ENCODE data around the gene AMN1.
"Not testable (repeated sequence)": the region's sequence is repeated elsewhere in the genome, so short reads cannot be mapped to it uniquely, and the experiment has no call there.

Gene AMN1

DNA sequence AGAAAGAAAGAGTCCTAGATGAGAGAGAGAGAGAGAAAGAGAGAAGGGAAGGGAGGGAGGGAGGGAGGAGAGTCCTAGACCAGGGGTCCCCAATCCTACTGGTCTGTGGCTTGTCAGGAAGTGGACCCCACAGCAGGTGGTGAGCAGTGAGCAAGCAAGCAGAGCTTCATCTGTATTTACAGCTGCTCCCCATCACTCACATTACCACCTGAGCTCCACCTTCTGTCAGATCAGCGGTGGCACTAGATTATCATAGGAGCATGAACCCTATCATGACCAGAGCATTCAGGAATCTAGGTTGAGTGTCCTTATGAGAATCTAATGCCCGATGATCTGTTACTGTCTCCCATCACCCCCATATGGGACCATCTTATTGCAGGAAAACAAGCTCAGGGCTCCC, 39.2 kb upstream of the AMN1 start:
- ATAC-seq, result no peak
- no peak for TF ChIP-seq ZNF70 (CRISPR knock-in tag; IDR thresholded peaks at IDR 0.05)
- TF ChIP-seq ARNTL (CRISPR knock-in tag; IDR thresholded peaks at IDR 0.05; ENCODE audit: borderline replicate concordance, low read depth), result no peak
- TF ChIP-seq ZFP30 (CRISPR knock-in tag; IDR thresholded peaks at IDR 0.05), result no peak
- TF ChIP-seq, protein P1, sequence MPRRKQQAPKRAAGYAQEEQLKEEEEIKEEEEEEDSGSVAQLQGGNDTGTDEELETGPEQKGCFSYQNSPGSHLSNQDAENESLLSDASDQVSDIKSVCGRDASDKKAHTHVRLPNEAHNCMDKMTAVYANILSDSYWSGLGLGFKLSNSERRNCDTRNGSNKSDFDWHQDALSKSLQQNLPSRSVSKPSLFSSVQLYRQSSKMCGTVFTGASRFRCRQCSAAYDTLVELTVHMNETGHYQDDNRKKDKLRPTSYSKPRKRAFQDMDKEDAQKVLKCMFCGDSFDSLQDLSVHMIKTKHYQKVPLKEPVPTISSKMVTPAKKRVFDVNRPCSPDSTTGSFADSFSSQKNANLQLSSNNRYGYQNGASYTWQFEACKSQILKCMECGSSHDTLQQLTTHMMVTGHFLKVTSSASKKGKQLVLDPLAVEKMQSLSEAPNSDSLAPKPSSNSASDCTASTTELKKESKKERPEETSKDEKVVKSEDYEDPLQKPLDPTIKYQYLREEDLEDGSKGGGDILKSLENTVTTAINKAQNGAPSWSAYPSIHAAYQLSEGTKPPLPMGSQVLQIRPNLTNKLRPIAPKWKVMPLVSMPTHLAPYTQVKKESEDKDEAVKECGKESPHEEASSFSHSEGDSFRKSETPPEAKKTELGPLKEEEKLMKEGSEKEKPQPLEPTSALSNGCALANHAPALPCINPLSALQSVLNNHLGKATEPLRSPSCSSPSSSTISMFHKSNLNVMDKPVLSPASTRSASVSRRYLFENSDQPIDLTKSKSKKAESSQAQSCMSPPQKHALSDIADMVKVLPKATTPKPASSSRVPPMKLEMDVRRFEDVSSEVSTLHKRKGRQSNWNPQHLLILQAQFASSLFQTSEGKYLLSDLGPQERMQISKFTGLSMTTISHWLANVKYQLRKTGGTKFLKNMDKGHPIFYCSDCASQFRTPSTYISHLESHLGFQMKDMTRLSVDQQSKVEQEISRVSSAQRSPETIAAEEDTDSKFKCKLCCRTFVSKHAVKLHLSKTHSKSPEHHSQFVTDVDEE (CRISPR knock-in tag; IDR thresholded peaks at IDR 0.05), result no peak
- TF ChIP-seq, protein P2, sequence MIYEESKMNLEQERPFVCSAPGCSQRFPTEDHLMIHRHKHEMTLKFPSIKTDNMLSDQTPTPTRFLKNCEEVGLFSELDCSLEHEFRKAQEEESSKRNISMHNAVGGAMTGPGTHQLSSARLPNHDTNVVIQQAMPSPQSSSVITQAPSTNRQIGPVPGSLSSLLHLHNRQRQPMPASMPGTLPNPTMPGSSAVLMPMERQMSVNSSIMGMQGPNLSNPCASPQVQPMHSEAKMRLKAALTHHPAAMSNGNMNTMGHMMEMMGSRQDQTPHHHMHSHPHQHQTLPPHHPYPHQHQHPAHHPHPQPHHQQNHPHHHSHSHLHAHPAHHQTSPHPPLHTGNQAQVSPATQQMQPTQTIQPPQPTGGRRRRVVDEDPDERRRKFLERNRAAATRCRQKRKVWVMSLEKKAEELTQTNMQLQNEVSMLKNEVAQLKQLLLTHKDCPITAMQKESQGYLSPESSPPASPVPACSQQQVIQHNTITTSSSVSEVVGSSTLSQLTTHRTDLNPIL (CRISPR knock-in tag; IDR thresholded peaks at IDR 0.05; ENCODE audit: low read depth), result no peak
- TF ChIP-seq TCF4 (CRISPR knock-in tag; IDR thresholded peaks at IDR 0.05; ENCODE audit: borderline replicate concordance), result no peak
- TF ChIP-seq, protein P3, sequence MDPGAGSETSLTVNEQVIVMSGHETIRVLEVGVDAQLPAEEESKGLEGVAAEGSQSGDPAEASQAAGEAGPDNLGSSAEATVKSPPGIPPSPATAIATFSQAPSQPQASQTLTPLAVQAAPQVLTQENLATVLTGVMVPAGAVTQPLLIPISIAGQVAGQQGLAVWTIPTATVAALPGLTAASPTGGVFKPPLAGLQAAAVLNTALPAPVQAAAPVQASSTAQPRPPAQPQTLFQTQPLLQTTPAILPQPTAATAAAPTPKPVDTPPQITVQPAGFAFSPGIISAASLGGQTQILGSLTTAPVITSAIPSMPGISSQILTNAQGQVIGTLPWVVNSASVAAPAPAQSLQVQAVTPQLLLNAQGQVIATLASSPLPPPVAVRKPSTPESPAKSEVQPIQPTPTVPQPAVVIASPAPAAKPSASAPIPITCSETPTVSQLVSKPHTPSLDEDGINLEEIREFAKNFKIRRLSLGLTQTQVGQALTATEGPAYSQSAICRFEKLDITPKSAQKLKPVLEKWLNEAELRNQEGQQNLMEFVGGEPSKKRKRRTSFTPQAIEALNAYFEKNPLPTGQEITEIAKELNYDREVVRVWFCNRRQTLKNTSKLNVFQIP (CRISPR knock-in tag; IDR thresholded peaks at IDR 0.05; ENCODE audit: borderline replicate concordance, low read depth), result no peak
- TF ChIP-seq CSDC2 (CRISPR knock-in tag; IDR thresholded peaks at IDR 0.05), result no peak
- no peak for TF ChIP-seq ZFP3 (CRISPR knock-in tag; IDR thresholded peaks at IDR 0.05)
- no peak for TF ChIP-seq ISL1 (CRISPR knock-in tag; IDR thresholded peaks at IDR 0.05)
- no peak for TF ChIP-seq RARB (CRISPR knock-in tag; IDR thresholded peaks at IDR 0.05)
- TF ChIP-seq ZNF565 (CRISPR knock-in tag; conservative IDR thresholded peaks at IDR 0.05; ENCODE audit: low read depth), result no peak
- TF ChIP-seq GLIS3 (CRISPR knock-in tag; IDR thresholded peaks at IDR 0.05), result no peak

DNA sequence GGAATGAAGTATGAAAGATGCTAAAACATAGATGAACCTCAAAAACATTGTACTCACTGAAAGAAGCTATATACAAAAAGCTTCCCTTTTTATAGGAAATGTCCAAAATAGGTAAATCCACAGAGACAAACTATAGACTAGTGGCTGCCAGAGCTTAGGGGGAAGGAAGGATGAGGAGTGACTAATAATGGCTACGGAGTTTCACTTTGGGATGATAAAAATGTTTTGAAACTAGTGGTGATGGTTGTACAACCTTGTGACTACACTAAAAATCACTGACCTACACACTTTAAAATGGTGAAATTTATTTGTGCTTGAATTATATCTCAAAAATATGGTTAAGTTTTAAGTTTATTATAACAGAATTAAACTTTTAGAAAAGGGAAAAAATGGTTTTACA, 37.1 kb upstream of the AMN1 start:
- no peak for ATAC-seq
- no peak for TF ChIP-seq ZC3H10 (CRISPR knock-in tag; IDR thresholded peaks at IDR 0.05)
- TF ChIP-seq ZNF565 (CRISPR knock-in tag; conservative IDR thresholded peaks at IDR 0.05; ENCODE audit: low read depth), result no peak
- TF ChIP-seq ZFP3 (CRISPR knock-in tag; IDR thresholded peaks at IDR 0.05), result no peak
- no peak for TF ChIP-seq ESRRG (CRISPR knock-in tag; IDR thresholded peaks at IDR 0.05)
- TF ChIP-seq TOX (CRISPR knock-in tag; IDR thresholded peaks at IDR 0.05; ENCODE audit: borderline replicate concordance), result no peak
- no peak for TF ChIP-seq PPARA (CRISPR knock-in tag; IDR thresholded peaks at IDR 0.05; ENCODE audit: borderline replicate concordance)

DNA sequence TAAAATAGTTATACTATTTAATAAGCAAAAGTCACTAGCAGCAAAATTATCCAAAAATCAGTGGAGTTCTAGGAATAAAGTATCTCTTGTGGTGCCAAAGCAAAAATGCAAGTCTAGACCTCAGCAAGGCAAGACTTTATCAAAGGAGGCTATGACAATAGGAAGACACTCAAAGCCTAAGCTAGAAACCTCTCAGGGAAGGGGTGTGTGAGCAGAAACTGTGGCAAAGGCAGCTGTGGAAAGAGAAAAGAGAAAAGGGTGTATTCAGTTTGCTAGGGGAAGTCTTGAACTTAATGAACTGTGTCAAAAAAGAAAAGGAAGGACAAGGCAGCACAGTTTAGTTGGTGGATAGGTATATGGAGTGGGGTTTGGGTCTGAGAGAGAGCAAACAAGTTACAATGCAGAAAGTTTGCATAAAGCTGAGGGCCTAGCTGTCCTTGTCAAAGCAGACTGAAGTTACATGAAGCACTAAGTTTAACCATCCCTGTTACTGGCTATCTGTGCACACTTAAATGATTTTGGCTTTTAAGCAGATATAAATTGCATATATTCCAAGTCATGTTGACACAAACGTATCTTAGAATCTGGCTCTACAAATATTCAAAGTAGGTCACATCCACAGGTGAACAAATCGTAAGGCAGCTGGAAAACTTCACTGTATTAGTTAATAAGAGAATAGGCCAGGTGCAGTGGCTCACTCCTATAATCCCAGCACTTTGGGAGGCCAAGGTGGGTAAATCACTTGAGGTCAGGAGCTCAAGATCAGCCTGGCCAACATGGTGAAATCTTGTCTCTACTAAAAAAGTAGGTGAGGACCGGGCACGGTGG, 31.0 kb upstream of the AMN1 start:
- TF ChIP-seq TOX (CRISPR knock-in tag; IDR thresholded peaks at IDR 0.05; ENCODE audit: borderline replicate concordance) (no peak), TCF4 (CRISPR knock-in tag; IDR thresholded peaks at IDR 0.05; ENCODE audit: borderline replicate concordance) (no peak), OSR1 (CRISPR knock-in tag; IDR thresholded peaks at IDR 0.05) (no peak), ZNF8 (CRISPR knock-in tag; IDR thresholded peaks at IDR 0.05) (no peak)
- ATAC-seq, result no peak

DNA sequence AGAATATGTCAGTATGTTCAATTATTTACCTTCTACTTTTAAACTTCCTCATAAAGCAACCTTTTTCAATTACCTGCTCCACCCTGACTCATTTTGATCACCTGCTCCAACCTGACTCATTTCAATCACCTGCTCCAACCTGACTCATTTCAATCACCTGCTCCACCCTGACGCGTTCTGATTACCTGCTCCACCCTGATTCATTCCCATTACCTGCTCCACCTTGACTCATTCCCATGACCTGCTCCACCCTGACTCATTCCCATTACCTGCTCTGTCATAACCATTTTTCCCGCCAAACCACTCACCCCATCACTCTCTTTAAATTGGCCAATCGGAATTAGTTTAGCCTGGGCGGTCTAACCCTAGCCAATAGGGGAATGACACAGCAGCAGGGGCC, 29.5 kb upstream of the AMN1 start:
- not testable (repeated sequence) for ATAC-seq

DNA sequence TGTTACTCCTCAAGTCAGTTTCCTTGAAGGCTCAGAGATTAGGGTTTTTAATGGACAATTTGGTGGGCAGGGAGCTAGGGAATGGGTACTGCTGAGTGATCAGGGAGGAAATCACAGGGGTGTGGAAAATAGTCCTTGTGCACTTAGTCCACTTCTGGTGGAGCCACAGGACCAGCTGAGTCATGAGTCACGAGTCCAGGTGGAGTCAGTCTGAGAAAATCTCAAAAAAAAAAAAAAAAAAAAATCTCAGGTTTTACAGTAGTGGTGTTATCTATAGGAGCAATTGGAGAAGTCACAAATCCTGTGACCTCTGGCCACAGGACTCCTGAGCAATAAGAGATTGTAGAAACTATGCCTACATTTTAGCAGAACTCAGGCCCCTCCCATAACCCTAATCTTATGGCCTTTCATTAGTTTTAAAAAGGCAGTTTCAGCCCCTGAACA, 28.2 kb upstream of the AMN1 start:
- ATAC-seq, result no peak
- TF ChIP-seq CSDC2 (CRISPR knock-in tag; IDR thresholded peaks at IDR 0.05), result no peak
- TF ChIP-seq, protein P3 (CRISPR knock-in tag; IDR thresholded peaks at IDR 0.05; ENCODE audit: borderline replicate concordance, low read depth), result no peak
- TF ChIP-seq ZC3H10 (CRISPR knock-in tag; IDR thresholded peaks at IDR 0.05), result no peak
- no peak for TF ChIP-seq TOX (CRISPR knock-in tag; IDR thresholded peaks at IDR 0.05; ENCODE audit: borderline replicate concordance)
- TF ChIP-seq ISL1 (CRISPR knock-in tag; IDR thresholded peaks at IDR 0.05), result no peak
- no peak for TF ChIP-seq TCF4 (CRISPR knock-in tag; IDR thresholded peaks at IDR 0.05; ENCODE audit: borderline replicate concordance)
- TF ChIP-seq RARB (CRISPR knock-in tag; IDR thresholded peaks at IDR 0.05), result no peak
- no peak for TF ChIP-seq GLIS3 (CRISPR knock-in tag; IDR thresholded peaks at IDR 0.05)
- TF ChIP-seq ARNTL (CRISPR knock-in tag; IDR thresholded peaks at IDR 0.05; ENCODE audit: borderline replicate concordance, low read depth), result no peak
- TF ChIP-seq ZNF70 (CRISPR knock-in tag; IDR thresholded peaks at IDR 0.05), result no peak
